Calu3 (cell line): ENCODE data around the gene STK10. TPM values are rescaled to one million over a fixed set of nuclear protein-coding genes. Genes with fewer than 3 reads are reported as not detected.

Experiments
- BruUV-seq: library from RNA; stranded (reverse); fragments of 400-500 nt; replicated peaks from 2 replicates; lab custom pipeline; 2021; lab: Mats Ljungman, UMichigan
- CTCF ChIA-PET: fragments of 300-600 bp; sonication (Branson Sonifier 250); formaldehyde crosslinking; loops from one replicate; lab custom pipeline; 2022; ENCODE audit warnings: antibody characterized with exemption; lab: Charles Lee
- DNase-seq: peaks from one replicate; pipeline ENCODE4 v3.0.0; 2022
- H3K27ac Mint-ChIP-seq: one replicate; pipeline ENCODE4 v1.8.0; 2022; ENCODE audit warnings: mixed read lengths; ENCODE audit not compliant: unreplicated experiment
- H3K27me3 Mint-ChIP-seq: one replicate; pipeline ENCODE4 v1.8.0; 2022; ENCODE audit warnings: mixed read lengths; ENCODE audit not compliant: unreplicated experiment
- H3K36me3 Mint-ChIP-seq: one replicate; pipeline ENCODE4 v1.8.0; 2022; ENCODE audit warnings: mild to moderate bottlenecking, moderate library complexity, mixed read lengths; ENCODE audit not compliant: insufficient read depth, unreplicated experiment
- H3K4me1 Mint-ChIP-seq: one replicate; pipeline ENCODE4 v1.8.0; 2022; ENCODE audit warnings: mild to moderate bottlenecking, low read depth, mixed read lengths; ENCODE audit not compliant: unreplicated experiment
- H3K4me3 Mint-ChIP-seq: one replicate; pipeline ENCODE4 v1.8.0; 2022; ENCODE audit warnings: mild to moderate bottlenecking, low read depth, moderate library complexity, mixed read lengths; ENCODE audit not compliant: unreplicated experiment
- H3K9me3 Mint-ChIP-seq: one replicate; pipeline ENCODE4 v1.8.0; 2022; ENCODE audit warnings: low read depth, mixed read lengths; ENCODE audit not compliant: unreplicated experiment
- CTCF ChIP-seq: fragments of 200-600 bp; IDR thresholded peaks from one replicate; pipeline ENCODE4 v1.8.0; 2022; ENCODE audit warnings: antibody characterized with exemption; ENCODE audit not compliant: unreplicated experiment
- intact Hi-C: fragments of 100-400 bp; cut with micrococcal nuclease; formaldehyde crosslinking; loops from one replicate; pipeline ENCODE4 v1.10.0; 2022; ENCODE audit not compliant: unreplicated experiment
- total RNA-seq: library from RNA; stranded (reverse); gene quantifications from 2 replicates; pipeline ENCODE4 v1.2.3, GENCODE V29; 2022

STK10 gene
- total RNA-seq, 1 experiment from 2014 or later = 27.4 TPM

DNA sequence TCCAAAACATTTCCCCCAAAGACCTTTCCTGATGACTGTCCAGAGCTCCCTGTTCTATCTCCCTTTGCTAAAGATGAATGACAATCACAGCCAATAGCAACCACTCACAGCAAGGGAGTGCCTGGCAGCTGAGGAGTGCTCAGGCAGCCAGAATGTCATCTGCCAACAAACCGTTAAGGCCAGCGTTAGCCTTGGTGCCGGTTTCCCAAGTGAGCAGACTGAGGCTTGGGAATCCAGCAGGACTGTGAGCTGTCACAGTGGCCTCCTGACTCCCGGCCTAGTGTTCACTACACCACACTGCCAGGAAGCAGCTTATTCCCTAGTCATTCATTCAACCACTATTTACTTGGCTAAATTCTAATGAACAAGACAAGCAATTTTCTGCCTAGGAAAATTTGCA is 24.7 kb downstream of the STK10 start:
- no peak for TF ChIP-seq CTCF

GRCh38 chr5:172162987-172163343 is 25.1 kb downstream of the STK10 start:
- no peak overlapping the region for H3K27ac Mint-ChIP-seq
- H3K36me3 Mint-ChIP-seq = peaks cover 5% of the 10 kb centered on the region
- DNase-seq = no peak
- peaks cover 11% of the 10 kb centered on the region for H3K4me1 Mint-ChIP-seq
- BruUV-seq = no TSS peak
- intact Hi-C loops = no loop called here
- H3K9me3 Mint-ChIP-seq = no peaks in the 10 kb centered on the region
- CTCF ChIA-PET = interaction anchor here (0.9 to 1.0 kb wide), 2 partner anchors 11 to 56 kb away, joined by 3 to 4 read pairs; no protein-coding TSS in a partner anchor
- H3K27me3 Mint-ChIP-seq = no peaks in the 10 kb centered on the region
- TF ChIP-seq CTCF = no peak
- H3K4me3 Mint-ChIP-seq = no peak overlapping the region

More for the DNA sequence above, 24.7 kb downstream of the STK10 start:
- intact Hi-C loops = no loop called here
- Mint-ChIP-seq H3K36me3 (peaks cover 5% of the 10 kb centered on the region), H3K4me3 (no peak overlapping the region), H3K4me1 (peaks cover 11% of the 10 kb centered on the region), H3K27ac (no peak overlapping the region), H3K9me3 (no peaks in the 10 kb centered on the region), H3K27me3 (no peaks in the 10 kb centered on the region)
- no TSS peak for BruUV-seq
- CTCF ChIA-PET = no interaction called here
- DNase-seq = no peak

GRCh38 chr5:172162323-172162986 is 25.6 kb downstream of the STK10 start:
- intact Hi-C loops = no loop called here
- peaks cover 11% of the 10 kb centered on the region for H3K4me1 Mint-ChIP-seq

GRCh38 chr5:172160506-172160905 is 27.5 kb downstream of the STK10 start:
- no peak overlapping the region for H3K4me3 Mint-ChIP-seq
- CTCF ChIA-PET = interaction anchor here (0.7 kb wide), 2 partner anchors 31 to 604 kb away, joined by 3 read pairs; no protein-coding TSS in a partner anchor

More at GRCh38 chr5:172162323-172162986, 25.6 kb downstream of the STK10 start:
- no peak for DNase-seq
- no peak for TF ChIP-seq CTCF
- no peak overlapping the region for H3K27ac Mint-ChIP-seq
- CTCF ChIA-PET = interaction anchor here (0.9 to 1.0 kb wide), 3 partner anchors 10 to 56 kb away, joined by 3 to 4 read pairs (median 3); no protein-coding TSS in a partner anchor
- BruUV-seq = no TSS peak
- H3K4me3 Mint-ChIP-seq = no peak overlapping the region
- H3K9me3 Mint-ChIP-seq = no peaks in the 10 kb centered on the region
- peaks cover 5% of the 10 kb centered on the region for H3K36me3 Mint-ChIP-seq
- H3K27me3 Mint-ChIP-seq = no peaks in the 10 kb centered on the region

More at GRCh38 chr5:172160506-172160905, 27.5 kb downstream of the STK10 start:
- intact Hi-C loops = no loop called here
- Mint-ChIP-seq H3K4me1 (peaks cover 11% of the 10 kb centered on the region), H3K27me3 (no peaks in the 10 kb centered on the region), H3K27ac (peak overlapping the region; percentile 38), H3K36me3 (peaks cover 5% of the 10 kb centered on the region), H3K9me3 (no peaks in the 10 kb centered on the region)
- DNase-seq = peak; percentile 59
- BruUV-seq = no TSS peak
- no peak for TF ChIP-seq CTCF
